Nephron progenitor cell (in vitro differentiated cells): Measurements from ENCODE around the gene GALNT16.

Experiments used
- DNase-seq: peaks from one replicate; pipeline ENCODE4 v3.0.0; 2021
- H3K27ac Mint-ChIP-seq: 2 replicates; pipeline ENCODE4 v1.8.0; 2021; ENCODE audit warnings: mild to moderate bottlenecking, moderate library complexity, mixed read lengths
- H3K27me3 Mint-ChIP-seq: 2 replicates; pipeline ENCODE4 v1.8.0; 2021; ENCODE audit warnings: mild to moderate bottlenecking, low read depth, mixed read lengths; ENCODE audit not compliant: poor library complexity
- H3K36me3 Mint-ChIP-seq: 2 replicates; pipeline ENCODE4 v1.8.0; 2021; ENCODE audit warnings: low read depth, mixed read lengths
- H3K4me1 Mint-ChIP-seq: 2 replicates; pipeline ENCODE4 v1.8.0; 2021; ENCODE audit warnings: mixed read lengths
- H3K4me3 Mint-ChIP-seq: 2 replicates; pipeline ENCODE4 v1.8.0; 2021; ENCODE audit warnings: mild to moderate bottlenecking, moderate library complexity, mixed read lengths
- H3K9me3 Mint-ChIP-seq: 2 replicates; pipeline ENCODE4 v1.8.0; 2021; ENCODE audit warnings: mild to moderate bottlenecking, moderate library complexity, mixed read lengths
- CTCF ChIP-seq: fragments of 200-600 bp; sonication (generic); IDR thresholded peaks from 2 replicates; pipeline ENCODE4 v1.5.0; 2021; ENCODE audit warnings: antibody characterized with exemption

Gene GALNT16

GRCh38 chr14:69317780-69318179, 57.8 kb downstream of the GALNT16 start:
- Mint-ChIP-seq H3K27ac (no peak overlapping the region), H3K4me1 (peaks cover 23% of the 10 kb centered on the region), H3K9me3 (no peaks in the 10 kb centered on the region), H3K36me3 (no peaks in the 10 kb centered on the region), H3K27me3 (peaks cover 4% of the 10 kb centered on the region), H3K4me3 (no peak overlapping the region)
- no peak for DNase-seq
- TF ChIP-seq CTCF, result no peak

DNA sequence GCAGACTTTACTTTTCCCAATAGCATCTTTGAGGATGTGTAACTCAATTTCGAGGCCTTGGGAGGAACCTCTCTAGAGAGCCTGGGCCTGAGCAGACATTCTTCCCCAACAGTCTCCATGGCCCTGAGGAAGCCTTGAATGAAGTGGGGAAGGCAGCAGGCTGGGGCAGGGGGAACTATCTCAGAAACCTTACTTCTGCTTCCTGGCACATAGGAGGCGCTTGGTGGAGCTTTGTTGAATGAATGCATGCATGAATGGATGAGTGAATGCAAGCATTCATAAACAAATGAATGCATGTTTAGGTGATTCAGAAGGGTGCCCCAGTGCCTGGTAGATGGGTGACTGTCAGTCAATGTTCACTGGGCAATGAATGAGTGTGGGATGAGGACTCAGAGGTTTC, 58.3 kb downstream of the GALNT16 start:
- Mint-ChIP-seq H3K4me3 (no peak overlapping the region), H3K27ac (no peak overlapping the region), H3K36me3 (no peaks in the 10 kb centered on the region), H3K9me3 (no peaks in the 10 kb centered on the region), H3K27me3 (peaks cover 4% of the 10 kb centered on the region), H3K4me1 (peaks cover 23% of the 10 kb centered on the region)
- DNase-seq, result no peak
- no peak for TF ChIP-seq CTCF

- Mint-ChIP-seq H3K27me3 (peaks cover 4% of the 10 kb centered on the region), H3K27ac (no peak overlapping the region), H3K4me1 (peaks cover 31% of the 10 kb centered on the region), H3K36me3 (no peaks in the 10 kb centered on the region), H3K4me3 (no peak overlapping the region), H3K9me3 (no peaks in the 10 kb centered on the region)
- DNase-seq, result no peak
- no peak for TF ChIP-seq CTCF
These were observed 59.0 kb downstream of the GALNT16 start for GRCh38 chr14:69318901-69319475.

DNA sequence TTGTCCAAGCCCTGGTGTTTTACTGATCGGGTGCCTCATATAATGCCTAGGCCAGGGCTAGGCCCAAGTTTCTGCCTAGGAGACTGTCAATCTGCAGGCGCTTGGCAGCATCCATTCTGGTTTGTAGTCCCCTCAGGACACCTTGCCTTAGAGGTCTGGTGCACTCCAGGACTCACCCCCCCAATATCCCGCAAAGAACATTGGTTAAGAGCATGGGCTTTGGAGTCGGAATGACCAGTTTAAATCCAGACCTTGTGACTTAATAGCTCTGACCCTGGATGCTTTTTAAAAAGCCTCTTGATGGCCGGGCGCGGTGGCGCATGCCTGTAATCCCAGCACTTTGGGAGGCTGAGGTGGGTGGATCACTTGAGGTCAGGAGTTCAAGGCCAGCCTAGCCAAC, 60.0 kb downstream of the GALNT16 start:
- H3K4me1 Mint-ChIP-seq, result peaks cover 32% of the 10 kb centered on the region
- peaks cover 4% of the 10 kb centered on the region for H3K27me3 Mint-ChIP-seq
- TF ChIP-seq CTCF, result no peak
- no peak for DNase-seq
- H3K9me3 Mint-ChIP-seq, result no peaks in the 10 kb centered on the region
- H3K4me3 Mint-ChIP-seq, result no peak overlapping the region
- H3K36me3 Mint-ChIP-seq, result no peaks in the 10 kb centered on the region
- no peak overlapping the region for H3K27ac Mint-ChIP-seq

- no peak for TF ChIP-seq CTCF
- Mint-ChIP-seq H3K4me1 (peaks cover 32% of the 10 kb centered on the region), H3K27me3 (peaks cover 4% of the 10 kb centered on the region), H3K4me3 (no peak overlapping the region), H3K27ac (peak overlapping the region; percentile 52), H3K36me3 (no peaks in the 10 kb centered on the region), H3K9me3 (no peaks in the 10 kb centered on the region)
- DNase-seq, result no peak
These were observed 60.8 kb downstream of the GALNT16 start for GRCh38 chr14:69320581-69321365.
